HG03558 (cell line): Measurements from ENCODE around the gene GRID2.

Experiments
- ATAC-seq: cut with Tn5 transposase; IDR thresholded peaks from one replicate; pipeline ENCODE4 v1.9.1; 2021; ENCODE audit warnings: moderate number of reproducible peaks; ENCODE audit not compliant: unreplicated experiment; ENCODE audit errors: extremely low read depth

The GRID2 gene

GRCh38 chr4:92651536-92651935 lies 347.8 kb downstream of the GRID2 start:
- no peak for ATAC-seq

GRCh38 chr4:92654084-92654483 lies 350.3 kb downstream of the GRID2 start:
- ATAC-seq: no peak

- ATAC-seq: no peak
Observed at GRCh38 chr4:92657695-92658094, 353.9 kb downstream of the GRID2 start.

GRCh38 chr4:92658318-92658717 lies 354.6 kb downstream of the GRID2 start:
- ATAC-seq: no peak

GRCh38 chr4:92677805-92678204 lies 374.0 kb downstream of the GRID2 start:
- ATAC-seq: no peak

- ATAC-seq: no peak
Observed at GRCh38 chr4:92678292-92678691, 374.5 kb downstream of the GRID2 start.

- no peak for ATAC-seq
Observed at GRCh38 chr4:92679149-92679548, 375.4 kb downstream of the GRID2 start.

GRCh38 chr4:92714640-92715039 lies 410.9 kb downstream of the GRID2 start:
- no peak for ATAC-seq

- no peak for ATAC-seq
Observed at GRCh38 chr4:92733231-92733630, 429.5 kb downstream of the GRID2 start.

- ATAC-seq: no peak
Observed at GRCh38 chr4:92735025-92735665, 431.4 kb downstream of the GRID2 start.

GRCh38 chr4:92760433-92760832 lies 456.7 kb downstream of the GRID2 start:
- ATAC-seq: no peak

GRCh38 chr4:92776080-92776479 lies 472.3 kb downstream of the GRID2 start:
- ATAC-seq: no peak

- ATAC-seq: no peak
Observed at GRCh38 chr4:92789741-92790140, 486.0 kb downstream of the GRID2 start.

GRCh38 chr4:92791871-92792440 lies 488.2 kb downstream of the GRID2 start:
- no peak for ATAC-seq

- ATAC-seq: no peak
Observed at GRCh38 chr4:92809381-92809780, 505.6 kb downstream of the GRID2 start.

GRCh38 chr4:92812652-92813051 lies 508.9 kb downstream of the GRID2 start:
- ATAC-seq: no peak

- no peak for ATAC-seq
Observed at GRCh38 chr4:92814677-92815076, 510.9 kb downstream of the GRID2 start.

GRCh38 chr4:92825256-92825655 lies 521.5 kb downstream of the GRID2 start:
- ATAC-seq: no peak

- no peak for ATAC-seq
Observed at GRCh38 chr4:92825791-92826190, 522.0 kb downstream of the GRID2 start.

GRCh38 chr4:92830771-92831170 lies 527.0 kb downstream of the GRID2 start:
- no peak for ATAC-seq

- no peak for ATAC-seq
Observed at GRCh38 chr4:92840880-92841279, 537.1 kb downstream of the GRID2 start.

- no peak for ATAC-seq
Observed at GRCh38 chr4:92843784-92844183, 540.0 kb downstream of the GRID2 start.
